Mesothelial cell of epicardium (in vitro differentiated cells): Measurements from ENCODE around the gene RNF2. TPM values are rescaled to one million over a fixed set of nuclear protein-coding genes. Genes with fewer than 3 reads are reported as not detected.

Source experiments
- DNase-seq, 2 experiments: peaks; one replicate each; pipeline ENCODE4 v3.0.0; 2021; ENCODE audit warnings: low spot score in 2 of 2; ENCODE audit not compliant: unreplicated experiment in 2 of 2
- H3K27ac Mint-ChIP-seq: 2 replicates; pipeline ENCODE4 v1.8.0; 2021; ENCODE audit warnings: mixed read lengths
- H3K27me3 Mint-ChIP-seq: 2 replicates; pipeline ENCODE4 v1.8.0; 2021; ENCODE audit warnings: low read depth, mixed read lengths
- H3K36me3 Mint-ChIP-seq: 2 replicates; pipeline ENCODE4 v1.8.0; 2021; ENCODE audit warnings: mixed read lengths
- H3K4me1 Mint-ChIP-seq: 2 replicates; pipeline ENCODE4 v1.8.0; 2021; ENCODE audit warnings: mixed read lengths
- H3K4me3 Mint-ChIP-seq: 2 replicates; pipeline ENCODE4 v1.8.0; 2021; ENCODE audit warnings: mild to moderate bottlenecking, moderate library complexity, mixed read lengths
- H3K9me3 Mint-ChIP-seq: 2 replicates; pipeline ENCODE4 v1.8.0; 2021; ENCODE audit warnings: mixed read lengths
- CTCF ChIP-seq: fragments of 200-600 bp; sonication (generic); IDR thresholded peaks from one replicate; pipeline ENCODE4 v1.5.0; 2021; ENCODE audit warnings: antibody characterized with exemption; ENCODE audit not compliant: unreplicated experiment
- total RNA-seq: library from RNA; stranded (reverse); gene quantifications from 3 replicates; pipeline ENCODE4 v1.2.1, GENCODE V29; 2021

Gene RNF2
- total RNA-seq, 1 donor from 2014 or later = 36.1 TPM

GRCh38 chr1:185050823-185051451, 5.6 kb downstream of the RNF2 start:
- H3K4me1 Mint-ChIP-seq = peaks cover 33% of the 10 kb centered on the region
- H3K27me3 Mint-ChIP-seq = no peaks in the 10 kb centered on the region
- DNase-seq = no peak
- TF ChIP-seq CTCF = no peak
- peaks cover 6% of the 10 kb centered on the region for H3K9me3 Mint-ChIP-seq
- no peak overlapping the region for H3K4me3 Mint-ChIP-seq
- H3K36me3 Mint-ChIP-seq = peaks cover 14% of the 10 kb centered on the region
- no peak overlapping the region for H3K27ac Mint-ChIP-seq

- no peak for TF ChIP-seq CTCF
- DNase-seq = no peak
- Mint-ChIP-seq H3K9me3 (peaks cover 6% of the 10 kb centered on the region), H3K36me3 (peaks cover 14% of the 10 kb centered on the region), H3K27ac (no peak overlapping the region), H3K27me3 (no peaks in the 10 kb centered on the region), H3K4me3 (no peak overlapping the region), H3K4me1 (peaks cover 15% of the 10 kb centered on the region)
These were observed 7.8 kb downstream of the RNF2 start for GRCh38 chr1:185053204-185053603.

GRCh38 chr1:185054365-185055060, 9.2 kb downstream of the RNF2 start:
- DNase-seq = no peak
- H3K4me1 Mint-ChIP-seq = peaks cover 16% of the 10 kb centered on the region

GRCh38 chr1:185058110-185058509, 12.8 kb downstream of the RNF2 start:
- H3K27ac Mint-ChIP-seq = peak overlapping the region; percentile 68
- H3K36me3 Mint-ChIP-seq = peaks cover 15% of the 10 kb centered on the region
- no peak for DNase-seq
- H3K27me3 Mint-ChIP-seq = no peaks in the 10 kb centered on the region
- H3K4me1 Mint-ChIP-seq = peaks cover 12% of the 10 kb centered on the region
- no peak overlapping the region for H3K4me3 Mint-ChIP-seq
- no peak for TF ChIP-seq CTCF
- peaks cover 9% of the 10 kb centered on the region for H3K9me3 Mint-ChIP-seq

More at GRCh38 chr1:185054365-185055060, 9.2 kb downstream of the RNF2 start:
- H3K27me3 Mint-ChIP-seq = no peaks in the 10 kb centered on the region
- peaks cover 14% of the 10 kb centered on the region for H3K36me3 Mint-ChIP-seq
- no peak overlapping the region for H3K27ac Mint-ChIP-seq
- H3K9me3 Mint-ChIP-seq = peaks cover 6% of the 10 kb centered on the region
- H3K4me3 Mint-ChIP-seq = no peak overlapping the region
- no peak for TF ChIP-seq CTCF

- Mint-ChIP-seq H3K27ac (peak overlapping the region; percentile 43), H3K36me3 (peaks cover 19% of the 10 kb centered on the region), H3K4me3 (no peak overlapping the region), H3K27me3 (no peaks in the 10 kb centered on the region), H3K4me1 (peaks cover 12% of the 10 kb centered on the region), H3K9me3 (peaks cover 17% of the 10 kb centered on the region)
- TF ChIP-seq CTCF = no peak
- no peak for DNase-seq
These were observed 13.5 kb downstream of the RNF2 start for GRCh38 chr1:185058876-185059275.
